ENCODE results near the gene LTBP3.
"Not testable (repeated sequence)": the region's sequence is repeated elsewhere in the genome, so short reads cannot be mapped to it uniquely, and the experiment has no call there.

- not testable (repeated sequence) for TF ChIP-seq POLR2A, CTCF (IDR thresholded peaks at IDR 0.05)
These were observed 36.2 kb downstream of the LTBP3 start for GRCh38 chr11:65521777-65522521.

All from heart left ventricle (tissue), 13 donors.